ENCODE data around the gene ITGA5.

ITGA5 gene

DNA sequence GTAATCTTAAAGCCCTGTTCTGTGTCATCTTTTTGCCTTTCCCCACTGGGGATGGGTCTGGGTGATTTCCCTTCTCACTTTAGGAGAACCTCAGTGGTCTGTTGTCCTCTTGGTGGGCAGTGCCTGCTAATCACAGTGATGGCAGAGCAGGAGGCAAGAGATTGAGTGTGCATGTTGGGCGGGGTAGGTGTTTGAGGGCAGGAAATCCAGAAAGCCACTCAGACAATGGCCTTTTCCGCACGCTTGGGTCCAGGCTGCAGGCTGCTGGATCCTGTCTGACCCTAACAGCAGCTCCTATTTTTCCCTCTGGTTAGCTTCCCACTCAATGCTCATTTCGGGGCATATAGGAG, 13.7 kb upstream of the ITGA5 start:
- DNase-seq (ENCODE audit: low read depth, low spot score), result no peak
- H3K4me3 ChIP-seq (ENCODE audit: low read length), result no peak overlapping the region

DNA sequence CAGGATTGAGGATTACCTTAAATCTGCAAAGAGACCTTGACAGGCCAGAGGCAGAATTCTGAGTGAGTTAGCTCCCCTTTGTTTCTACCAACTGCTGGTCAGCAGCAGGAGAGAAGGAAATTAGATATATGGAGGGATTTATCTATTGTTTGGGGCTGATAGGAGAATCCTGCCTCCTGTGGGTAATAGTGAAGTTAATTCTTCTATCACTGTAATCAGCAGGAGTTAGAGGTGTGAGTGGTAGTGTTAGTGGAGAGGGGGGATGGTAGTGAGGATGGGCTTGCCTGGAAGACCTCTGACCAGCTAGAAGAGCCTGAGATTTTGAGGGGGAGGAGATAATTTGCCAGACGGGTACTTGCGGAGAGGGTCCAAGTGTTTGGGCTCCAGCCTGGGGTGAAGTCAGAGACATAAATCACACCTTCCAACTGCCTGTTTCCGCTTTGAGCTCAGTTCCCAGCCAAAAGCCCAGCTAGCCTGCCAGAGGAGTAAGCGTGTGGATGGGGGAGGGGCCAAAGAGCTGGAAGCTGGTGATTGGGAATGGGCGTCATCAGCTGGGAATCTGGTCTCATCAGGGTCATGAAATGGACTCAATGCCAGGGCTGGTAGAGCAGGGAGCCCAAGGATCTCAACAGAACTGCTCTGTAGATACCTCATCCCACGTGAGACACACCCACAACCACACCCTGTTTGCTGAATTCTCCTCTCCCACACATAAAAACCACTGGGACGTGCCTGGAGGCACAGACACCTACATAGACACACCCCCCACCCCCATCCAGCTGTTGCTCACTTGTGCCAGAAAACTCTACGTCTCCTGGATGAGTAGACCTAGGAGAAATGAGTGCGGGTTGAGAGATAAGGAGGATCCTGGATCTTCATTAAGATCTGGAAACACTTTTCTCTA, 13.1 kb upstream of the ITGA5 start:
- DNase-seq (ENCODE audit: low read depth, low spot score), result no peak

DNA sequence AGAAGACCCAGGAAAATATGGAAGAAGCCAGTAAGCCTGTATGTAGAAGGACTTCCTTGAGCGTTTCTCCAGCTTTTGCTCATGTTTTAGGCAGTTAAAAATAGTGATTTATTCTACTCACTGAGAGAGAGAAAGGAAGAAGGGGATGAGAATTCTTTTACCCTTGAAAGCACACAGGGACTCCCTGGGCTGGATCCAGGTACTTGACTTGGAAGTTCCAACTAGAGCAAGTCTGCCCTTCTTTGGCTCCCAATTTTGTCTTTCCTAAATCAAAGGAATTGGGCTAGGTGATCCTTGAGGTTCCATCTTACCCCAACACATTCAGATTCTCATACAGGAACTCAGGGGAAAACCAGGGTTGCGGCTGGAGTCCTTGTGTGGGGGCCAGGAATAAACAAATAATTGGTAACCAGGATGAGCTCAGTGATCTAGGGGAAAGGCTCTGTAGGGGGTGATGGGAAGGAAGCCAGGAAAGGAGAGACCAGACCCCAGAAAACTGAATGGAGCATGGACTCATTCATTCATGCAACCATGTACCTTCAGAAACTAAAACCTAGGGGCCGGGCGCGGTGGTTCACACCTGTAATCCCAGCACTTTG, 11.5 kb upstream of the ITGA5 start:
- H3K4me3 ChIP-seq (ENCODE audit: low read length), result no peak overlapping the region
- no peak for DNase-seq (ENCODE audit: low read depth, low spot score)

More for the DNA sequence above, 13.1 kb upstream of the ITGA5 start:
- no peak overlapping the region for H3K4me3 ChIP-seq (ENCODE audit: low read length)

DNA sequence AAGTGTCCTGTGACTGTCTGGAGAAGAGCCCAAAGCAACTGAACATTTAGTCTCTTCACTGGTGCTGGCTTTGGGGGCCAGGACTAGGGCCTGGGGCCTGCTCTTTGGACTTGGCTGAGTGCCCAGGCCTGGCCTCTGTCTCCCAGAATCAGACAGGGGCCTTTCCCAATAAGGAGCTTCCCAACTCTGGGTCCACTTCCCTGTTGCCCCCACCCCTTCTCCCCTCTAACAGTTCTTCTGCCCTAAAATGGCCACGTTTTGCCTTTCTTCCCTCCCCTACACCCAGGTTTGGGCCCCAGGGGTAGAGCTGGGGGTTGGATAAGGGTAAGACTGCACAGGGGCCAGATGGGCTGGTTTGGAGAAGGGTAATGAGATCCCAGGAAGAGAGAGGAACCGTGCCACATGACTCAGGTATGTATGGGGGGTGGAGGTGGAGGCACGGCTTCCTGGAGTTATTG, 10.0 kb upstream of the ITGA5 start:
- no peak for DNase-seq (ENCODE audit: low read depth, low spot score)
- H3K4me3 ChIP-seq (ENCODE audit: low read length), result no peak overlapping the region

GRCh38 chr12:54428050-54429013, 9.3 kb upstream of the ITGA5 start:
- no peak for DNase-seq (ENCODE audit: low read depth, low spot score)
- H3K4me3 ChIP-seq (ENCODE audit: low read length), result no peak overlapping the region

DNA sequence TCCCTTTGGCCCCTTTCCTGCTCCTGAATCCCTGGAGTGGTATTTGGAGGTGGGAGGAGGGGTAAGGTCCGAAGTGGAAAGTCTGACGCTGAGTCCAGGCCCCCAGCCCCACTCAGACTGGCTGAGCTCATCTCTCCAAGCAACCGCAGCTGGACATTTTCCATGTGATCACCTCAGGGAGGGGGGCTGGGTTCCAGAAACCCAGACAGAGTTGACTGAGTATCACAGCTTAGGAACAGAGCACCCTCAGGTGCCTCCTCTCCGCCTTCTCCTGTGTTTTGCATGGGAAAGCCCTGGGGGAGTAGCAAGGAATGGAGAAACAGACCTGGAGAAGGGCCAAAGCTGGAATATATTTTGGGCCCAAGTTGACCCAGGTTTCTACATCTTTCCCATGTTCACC, 8.0 kb upstream of the ITGA5 start:
- DNase-seq (ENCODE audit: low read depth, low spot score), result no peak
- no peak overlapping the region for H3K4me3 ChIP-seq (ENCODE audit: low read length)

DNA sequence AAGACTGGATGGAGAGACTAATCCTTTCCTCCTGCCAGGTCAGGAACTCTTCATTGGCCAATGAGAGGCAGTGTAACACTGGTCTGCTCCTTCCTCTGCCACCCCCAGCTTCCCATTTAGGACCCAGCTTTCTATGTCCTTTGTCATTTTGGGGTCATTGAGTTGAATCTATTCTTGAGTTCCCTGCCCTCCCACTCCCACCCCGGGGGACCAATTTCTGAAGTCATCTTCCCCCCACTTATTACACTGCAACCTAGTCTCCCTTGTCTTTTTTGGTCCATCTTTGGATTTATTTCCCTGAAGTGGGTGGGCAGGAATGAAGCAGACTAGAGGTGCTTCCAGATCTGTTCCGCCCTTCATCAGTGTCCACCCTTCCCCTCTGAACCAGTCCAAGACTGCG, 7.6 kb upstream of the ITGA5 start:
- H3K4me3 ChIP-seq (ENCODE audit: low read length), result no peak overlapping the region
- DNase-seq (ENCODE audit: low read depth, low spot score), result no peak

DNA sequence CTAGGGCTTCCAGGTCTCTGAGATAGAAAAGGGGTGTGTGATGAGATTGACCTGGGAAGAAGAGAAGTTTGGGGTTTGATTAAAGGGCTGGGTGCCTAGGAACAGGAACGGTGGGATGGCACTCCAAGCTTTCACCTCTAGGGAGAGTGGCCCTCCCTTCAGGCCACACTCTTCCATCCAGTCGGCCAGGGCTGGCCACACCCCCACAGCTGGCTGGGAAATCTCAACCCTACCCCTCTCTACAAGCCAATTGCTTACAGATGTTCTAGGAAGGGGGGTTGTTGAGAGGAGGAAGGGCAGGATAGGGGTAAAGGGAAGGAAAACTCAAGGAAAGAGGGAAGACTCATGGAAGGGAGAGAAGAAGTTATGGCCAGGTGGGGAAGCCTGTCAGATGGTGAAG, 6.6 kb upstream of the ITGA5 start:
- H3K4me3 ChIP-seq (ENCODE audit: low read length), result no peak overlapping the region
- DNase-seq (ENCODE audit: low read depth, low spot score), result no peak

DNA sequence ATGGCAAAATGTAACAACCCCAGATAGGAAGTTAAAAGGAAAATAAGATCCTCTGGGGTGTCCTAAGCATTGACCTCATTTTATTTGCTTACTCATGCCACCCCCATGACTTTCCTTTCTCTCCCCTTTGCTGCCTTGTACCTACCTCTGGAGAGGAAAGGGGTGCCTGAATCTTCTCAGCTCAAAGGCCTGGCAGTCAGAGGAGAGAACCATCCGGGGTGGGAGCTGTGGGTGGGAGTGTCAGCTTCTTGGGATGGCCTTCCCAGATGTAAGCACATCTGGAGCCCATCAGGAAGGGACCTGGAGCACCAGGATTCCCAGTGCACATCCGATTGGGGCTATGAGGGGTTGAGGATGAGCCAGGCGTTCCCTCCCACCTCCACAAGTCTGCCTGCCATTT, 5.2 kb upstream of the ITGA5 start:
- no peak for DNase-seq (ENCODE audit: low read depth, low spot score)
- H3K4me3 ChIP-seq (ENCODE audit: low read length), result no peak overlapping the region

DNA sequence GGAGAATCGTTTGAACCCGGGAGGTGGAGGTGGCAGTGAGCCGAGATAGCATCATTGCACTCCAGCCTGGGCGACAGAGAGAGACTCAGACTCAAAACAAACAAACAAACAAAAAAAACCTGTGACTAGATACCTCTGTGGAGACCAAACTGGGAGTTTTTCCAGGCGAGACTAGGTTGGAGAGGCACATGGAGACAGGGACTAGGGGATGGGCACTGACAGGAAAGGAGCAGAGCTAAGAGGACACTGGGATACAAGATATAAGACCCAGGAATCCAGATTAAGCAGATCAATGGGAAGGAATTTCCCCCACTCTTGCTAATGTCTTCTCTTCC, 4.7 kb upstream of the ITGA5 start:
- H3K4me3 ChIP-seq (ENCODE audit: low read length), result no peak overlapping the region
- no peak for DNase-seq (ENCODE audit: low read depth, low spot score)

- H3K4me3 ChIP-seq (ENCODE audit: low read length), result no peak overlapping the region
- no peak for DNase-seq (ENCODE audit: low read depth, low spot score)
These were observed 2.8 kb upstream of the ITGA5 start for GRCh38 chr12:54421879-54422250.

DNA sequence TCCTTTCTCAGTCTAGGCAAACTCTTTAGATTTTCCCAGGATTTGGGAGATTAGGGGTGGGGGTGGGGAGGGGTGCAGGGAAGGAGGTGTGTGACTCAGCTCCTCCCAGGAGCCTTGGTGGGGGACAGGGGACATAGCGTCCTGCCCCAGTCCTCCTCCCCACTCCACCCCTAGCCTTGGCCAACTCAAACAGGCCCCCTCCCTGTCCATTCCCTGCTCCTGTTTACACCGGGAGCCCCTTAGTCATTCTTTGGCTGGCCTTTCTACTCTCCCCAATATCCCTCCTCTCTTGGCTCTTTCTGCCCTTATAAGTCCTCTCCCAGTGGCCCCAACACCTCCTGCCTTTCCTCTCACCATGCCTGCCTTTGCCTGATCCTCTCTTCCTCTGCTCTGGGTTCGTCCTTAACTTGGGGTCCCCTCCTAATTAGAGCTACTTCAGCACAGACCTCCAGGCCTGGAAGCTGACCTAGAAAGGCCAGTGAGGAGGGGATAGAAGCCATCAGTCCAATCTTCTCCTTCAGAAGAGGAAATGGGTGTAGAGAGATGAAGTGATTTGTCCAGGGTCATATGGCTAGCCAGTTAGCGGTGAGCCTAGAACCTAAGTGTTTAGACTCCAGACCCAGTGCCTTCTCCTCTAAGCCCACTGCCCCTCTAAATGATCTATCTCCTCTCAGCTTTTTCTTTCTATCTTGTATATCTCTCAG, 2.3 kb upstream of the ITGA5 start:
- no peak for DNase-seq (ENCODE audit: low read depth, low spot score)
- H3K4me3 ChIP-seq (ENCODE audit: low read length), result no peak overlapping the region

DNA sequence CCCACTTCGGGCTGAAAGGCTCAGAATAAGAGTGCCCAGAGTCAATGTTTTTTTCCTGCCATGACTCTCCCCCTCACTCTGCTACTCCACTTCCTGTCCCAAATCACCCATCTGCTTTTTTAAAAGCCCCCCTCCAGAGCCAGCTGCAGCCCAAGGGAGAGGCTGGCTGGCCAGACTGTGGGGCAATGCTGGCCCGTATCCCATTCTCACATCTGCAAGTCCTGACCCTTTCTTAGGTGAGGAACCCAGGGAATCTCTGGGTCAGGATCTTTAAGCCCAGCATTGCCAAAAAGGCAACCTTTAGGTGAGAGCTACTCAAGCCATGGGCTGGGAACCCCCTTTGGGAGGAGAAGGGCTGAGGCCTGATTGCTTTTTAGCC, 1.7 kb upstream of the ITGA5 start:
- no peak overlapping the region for H3K4me3 ChIP-seq (ENCODE audit: low read length)
- no peak for DNase-seq (ENCODE audit: low read depth, low spot score)

DNA sequence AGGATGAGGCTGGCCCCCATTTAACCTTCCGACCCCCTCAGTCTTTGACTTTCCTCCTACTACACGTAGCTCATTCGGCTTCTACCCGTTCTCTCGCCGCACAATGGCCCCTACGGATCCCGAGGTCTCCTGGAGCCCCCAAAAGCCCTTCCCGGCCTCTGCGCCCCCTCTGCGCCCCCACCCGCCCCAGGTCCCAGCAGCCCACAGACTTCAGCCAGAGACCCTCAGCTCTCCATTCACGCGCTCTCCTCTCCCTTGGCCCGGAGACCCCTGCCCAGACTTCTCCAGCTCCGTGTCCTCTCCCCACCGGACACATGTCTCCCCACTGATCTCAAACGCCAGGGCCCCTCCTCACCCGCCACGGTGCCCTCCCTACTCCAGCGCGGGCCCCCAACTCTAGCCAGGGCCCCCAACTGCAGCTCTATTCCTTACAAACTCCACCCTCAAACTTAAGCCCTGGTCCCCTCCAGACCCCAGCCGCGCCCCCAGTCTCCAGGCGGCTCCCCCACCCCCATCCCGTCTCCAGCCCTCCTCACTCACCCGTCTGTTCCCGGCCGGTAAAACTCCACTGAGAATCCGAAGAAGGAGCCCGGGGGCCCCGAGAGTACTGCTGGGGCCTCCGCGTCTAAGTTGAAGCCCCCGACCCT, 502 bp downstream of the ITGA5 start:
- no peak for DNase-seq (ENCODE audit: low read depth, low spot score)
- peak overlapping the region; percentile 83 for H3K4me3 ChIP-seq (ENCODE audit: low read length)

- DNase-seq (ENCODE audit: low read depth, low spot score), result no peak
- peak overlapping the region; percentile 83 for H3K4me3 ChIP-seq (ENCODE audit: low read length)
These were observed 1.2 kb downstream of the ITGA5 start for GRCh38 chr12:54417712-54418440.

- DNase-seq (ENCODE audit: low read depth, low spot score), result no peak
- peak overlapping the region; percentile 83 for H3K4me3 ChIP-seq (ENCODE audit: low read length)
These were observed 2.1 kb downstream of the ITGA5 start for GRCh38 chr12:54416687-54417603.

DNA sequence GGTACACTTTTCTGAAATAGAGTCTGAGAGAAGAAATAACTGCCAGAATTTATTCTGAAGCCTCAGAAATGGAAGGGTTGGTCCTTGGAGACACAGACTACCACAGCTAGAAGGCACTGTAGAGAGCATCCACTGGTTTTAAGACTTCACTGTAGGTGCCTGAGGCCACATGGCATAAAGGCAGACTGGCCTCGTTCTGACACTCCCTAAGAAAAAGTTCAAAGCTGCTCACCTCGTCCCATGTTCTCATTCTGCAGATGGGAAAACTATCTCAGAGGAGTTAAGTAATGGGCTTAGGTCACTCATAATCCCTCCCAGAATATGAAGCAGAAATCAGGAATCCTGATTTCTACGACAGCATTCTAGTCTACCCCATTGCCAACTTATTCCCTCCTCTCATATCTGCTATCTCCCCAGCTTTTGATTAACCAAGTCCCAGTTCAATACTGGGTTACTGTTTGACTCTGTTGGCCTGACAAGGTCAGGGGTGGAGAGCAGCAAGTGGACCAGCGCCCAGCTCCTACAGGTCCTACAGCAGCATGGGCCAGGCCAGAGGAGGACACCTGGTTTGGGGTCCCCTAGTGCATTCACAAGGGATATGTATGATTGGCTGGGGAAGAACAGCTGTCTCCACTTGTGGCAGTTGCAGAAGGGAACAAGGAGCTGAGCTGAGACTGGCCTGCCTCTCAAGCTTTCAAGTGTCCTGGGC, 3.7 kb downstream of the ITGA5 start:
- DNase-seq (ENCODE audit: low read depth, low spot score), result peak; percentile 52
- no peak overlapping the region for H3K4me3 ChIP-seq (ENCODE audit: low read length)
